Activated CD8-positive, alpha-beta T cell treated with anti-CD3 and anti-CD28 coated beads, Interleukin-2, amount 10 ng/mL, durations not matched to agents 7 days and 5 days (primary cell): ENCODE data around the gene SPPL3. TPM values are rescaled to one million over a fixed set of nuclear protein-coding genes. Genes with fewer than 3 reads are reported as not detected.
"Not testable (repeated sequence)": the region's sequence is repeated elsewhere in the genome, so short reads cannot be mapped to it uniquely, and the experiment has no call there.

Source experiments
- ATAC-seq: fragments of 150-1000 bp; cut with Tn5 transposase; one replicate; pipeline ENCODE4 v1.10.0; 2021; ENCODE audit warnings: moderate library complexity
- CTCF ChIA-PET: fragments of 350-600 bp; sonication (Branson Sonifier 250); formaldehyde crosslinking; loops from one replicate; lab custom pipeline; 2021; ENCODE audit warnings: antibody characterized with exemption; lab: Charles Lee
- POLR2A ChIA-PET: fragments of 350-600 bp; sonication (Branson Sonifier 250); formaldehyde crosslinking; loops from one replicate; lab custom pipeline; 2021; ENCODE audit warnings: antibody characterized with exemption; lab: Charles Lee
- DNase-seq: peaks from one replicate; pipeline ENCODE4 v3.0.0-alpha.2; 2020
- H3K27ac Mint-ChIP-seq: one replicate; pipeline ENCODE4 v1.8.0; 2021; ENCODE audit warnings: mild to moderate bottlenecking, mixed read lengths
- H3K27me3 Mint-ChIP-seq: one replicate; pipeline ENCODE4 v1.8.0; 2021; ENCODE audit warnings: low read depth, mixed read lengths
- H3K36me3 Mint-ChIP-seq: one replicate; pipeline ENCODE4 v1.8.0; 2021; ENCODE audit warnings: low read depth, mixed read lengths
- H3K4me1 Mint-ChIP-seq: one replicate; pipeline ENCODE4 v1.8.0; 2021; ENCODE audit warnings: low read depth, mixed read lengths
- H3K4me3 Mint-ChIP-seq: one replicate; pipeline ENCODE4 v1.8.0; 2021; ENCODE audit warnings: mild to moderate bottlenecking, mixed read lengths
- H3K9me3 Mint-ChIP-seq: one replicate; pipeline ENCODE4 v1.8.0; 2022; ENCODE audit warnings: mixed read lengths; ENCODE audit not compliant: insufficient read depth
- total RNA-seq, 2 experiments: library from RNA; stranded (reverse); gene quantifications; one replicate each; pipeline ENCODE4 v1.2.3, GENCODE V29; 2021

SPPL3 gene
- total RNA-seq, 2 experiments from 2014 or later, result 23.3 to 27.8 TPM

DNA sequence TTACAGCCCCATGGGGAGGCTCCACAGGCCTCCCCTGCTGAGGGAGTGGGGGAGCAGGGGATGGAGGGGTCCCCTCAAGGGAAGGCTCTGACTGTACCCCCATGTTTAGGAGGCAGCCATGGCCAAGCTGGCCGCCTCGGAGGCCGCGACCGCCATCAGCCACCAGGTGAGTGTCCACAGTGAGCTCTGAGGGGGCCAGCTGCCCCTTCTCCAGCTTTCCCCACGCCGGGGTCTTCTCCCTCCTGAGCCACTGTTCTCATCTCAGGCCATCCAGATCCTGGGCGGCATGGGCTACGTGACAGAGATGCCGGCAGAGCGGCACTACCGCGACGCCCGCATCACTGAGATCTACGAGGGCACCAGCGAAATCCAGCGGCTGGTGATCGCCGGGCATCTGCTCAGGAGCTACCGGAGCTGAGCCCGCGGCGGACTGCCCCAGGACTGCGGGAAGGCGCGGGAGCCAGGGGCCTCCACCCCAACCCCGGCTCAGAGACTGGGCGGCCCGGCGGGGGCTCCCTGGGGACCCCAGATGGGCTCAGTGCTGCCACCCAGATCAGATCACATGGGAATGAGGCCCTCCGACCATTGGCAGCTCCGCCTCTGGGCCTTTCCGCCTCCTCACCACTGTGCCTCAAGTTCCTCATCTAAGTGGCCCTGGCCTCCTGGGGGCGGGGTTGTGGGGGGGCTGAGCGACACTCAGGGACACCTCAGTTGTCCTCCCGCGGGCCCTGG, 165.0 kb downstream of the SPPL3 start:
- Mint-ChIP-seq H3K36me3 (no peaks in the 10 kb centered on the region), H3K4me3 (no peak overlapping the region), H3K4me1 (no peaks in the 10 kb centered on the region), H3K9me3 (no peaks in the 10 kb centered on the region), H3K27ac (no peak overlapping the region), H3K27me3 (no peaks in the 10 kb centered on the region)
- ChIA-PET POLR2A (interaction anchor here (0.6 kb wide), 1 partner anchor 1955 kb away, joined by 3 read pairs; no protein-coding TSS in a partner anchor), CTCF (no interaction called here)
- DNase-seq, result no peak
- ATAC-seq, result no peak

DNA sequence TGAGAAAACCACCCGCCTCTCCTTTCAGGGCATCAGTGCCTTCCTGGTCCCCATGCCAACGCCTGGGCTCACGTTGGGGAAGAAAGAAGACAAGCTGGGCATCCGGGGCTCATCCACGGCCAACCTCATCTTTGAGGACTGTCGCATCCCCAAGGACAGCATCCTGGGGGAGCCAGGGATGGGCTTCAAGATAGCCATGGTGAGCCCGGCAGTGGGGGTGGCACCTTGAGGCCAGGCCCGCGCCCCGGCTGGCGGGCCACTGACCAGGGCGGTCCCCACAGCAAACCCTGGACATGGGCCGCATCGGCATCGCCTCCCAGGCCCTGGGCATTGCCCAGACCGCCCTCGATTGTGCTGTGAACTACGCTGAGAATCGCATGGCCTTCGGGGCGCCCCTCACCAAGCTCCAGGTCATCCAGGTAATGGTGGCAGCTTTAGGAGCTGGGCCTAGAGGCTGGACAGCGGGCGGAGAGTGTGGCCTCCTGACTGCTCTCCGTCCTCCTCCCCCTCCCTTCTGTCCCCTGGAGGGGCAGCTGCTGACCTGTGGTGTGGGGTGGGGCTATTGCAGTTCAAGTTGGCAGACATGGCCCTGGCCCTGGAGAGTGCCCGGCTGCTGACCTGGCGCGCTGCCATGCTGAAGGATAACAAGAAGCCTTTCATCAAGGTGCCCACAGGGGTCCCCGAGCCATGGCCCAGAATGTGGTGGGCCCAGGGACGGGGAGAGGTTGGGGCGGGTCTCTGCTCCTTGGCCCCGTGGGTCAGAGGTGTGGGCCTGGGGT, 165.7 kb downstream of the SPPL3 start:
- ChIA-PET CTCF (no interaction called here), POLR2A (no interaction called here)
- H3K4me3 Mint-ChIP-seq, result no peak overlapping the region
- H3K9me3 Mint-ChIP-seq, result no peaks in the 10 kb centered on the region
- no peaks in the 10 kb centered on the region for H3K4me1 Mint-ChIP-seq
- no peaks in the 10 kb centered on the region for H3K36me3 Mint-ChIP-seq
- no peaks in the 10 kb centered on the region for H3K27me3 Mint-ChIP-seq
- H3K27ac Mint-ChIP-seq, result no peak overlapping the region
- no peak for DNase-seq
- no peak for ATAC-seq

DNA sequence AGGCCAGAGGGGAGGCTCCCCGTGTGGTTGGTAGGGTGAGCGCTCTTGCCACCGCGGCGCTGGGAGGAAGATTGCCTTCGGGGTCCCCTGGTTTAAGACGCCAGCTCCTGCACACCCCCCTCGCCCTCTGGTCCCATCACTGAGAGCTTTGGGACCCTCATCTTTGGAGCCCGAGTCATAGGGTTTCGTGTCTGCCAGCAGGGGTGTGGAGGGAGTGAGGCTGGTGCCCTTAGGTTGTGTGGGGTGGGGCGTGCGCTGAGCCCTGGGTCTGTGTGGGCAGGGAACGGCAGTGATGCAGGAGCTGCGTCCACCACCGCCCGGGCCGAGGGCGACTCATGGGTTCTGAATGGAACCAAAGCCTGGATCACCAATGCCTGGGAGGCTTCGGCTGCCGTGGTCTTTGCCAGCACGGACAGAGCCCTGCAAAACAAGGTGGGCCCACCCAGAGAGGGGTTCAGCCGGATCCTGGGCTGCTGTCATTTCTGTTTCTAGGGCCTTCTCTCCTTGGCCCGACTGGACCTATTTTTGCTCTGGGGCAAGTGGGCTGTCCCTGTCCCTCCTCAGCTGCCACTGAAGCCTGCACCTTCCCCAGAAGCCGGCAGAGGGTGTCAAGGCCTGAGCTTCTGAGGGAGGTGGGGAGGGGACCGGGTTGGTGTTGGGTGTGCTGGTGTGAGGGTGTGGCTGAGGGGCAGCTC, 166.5 kb downstream of the SPPL3 start:
- ChIA-PET POLR2A (no interaction called here), CTCF (no interaction called here)
- Mint-ChIP-seq H3K9me3 (no peaks in the 10 kb centered on the region), H3K27ac (no peak overlapping the region), H3K4me1 (no peaks in the 10 kb centered on the region), H3K4me3 (no peak overlapping the region), H3K36me3 (no peaks in the 10 kb centered on the region), H3K27me3 (no peaks in the 10 kb centered on the region)
- ATAC-seq (no peak), DNase-seq (no peak)

DNA sequence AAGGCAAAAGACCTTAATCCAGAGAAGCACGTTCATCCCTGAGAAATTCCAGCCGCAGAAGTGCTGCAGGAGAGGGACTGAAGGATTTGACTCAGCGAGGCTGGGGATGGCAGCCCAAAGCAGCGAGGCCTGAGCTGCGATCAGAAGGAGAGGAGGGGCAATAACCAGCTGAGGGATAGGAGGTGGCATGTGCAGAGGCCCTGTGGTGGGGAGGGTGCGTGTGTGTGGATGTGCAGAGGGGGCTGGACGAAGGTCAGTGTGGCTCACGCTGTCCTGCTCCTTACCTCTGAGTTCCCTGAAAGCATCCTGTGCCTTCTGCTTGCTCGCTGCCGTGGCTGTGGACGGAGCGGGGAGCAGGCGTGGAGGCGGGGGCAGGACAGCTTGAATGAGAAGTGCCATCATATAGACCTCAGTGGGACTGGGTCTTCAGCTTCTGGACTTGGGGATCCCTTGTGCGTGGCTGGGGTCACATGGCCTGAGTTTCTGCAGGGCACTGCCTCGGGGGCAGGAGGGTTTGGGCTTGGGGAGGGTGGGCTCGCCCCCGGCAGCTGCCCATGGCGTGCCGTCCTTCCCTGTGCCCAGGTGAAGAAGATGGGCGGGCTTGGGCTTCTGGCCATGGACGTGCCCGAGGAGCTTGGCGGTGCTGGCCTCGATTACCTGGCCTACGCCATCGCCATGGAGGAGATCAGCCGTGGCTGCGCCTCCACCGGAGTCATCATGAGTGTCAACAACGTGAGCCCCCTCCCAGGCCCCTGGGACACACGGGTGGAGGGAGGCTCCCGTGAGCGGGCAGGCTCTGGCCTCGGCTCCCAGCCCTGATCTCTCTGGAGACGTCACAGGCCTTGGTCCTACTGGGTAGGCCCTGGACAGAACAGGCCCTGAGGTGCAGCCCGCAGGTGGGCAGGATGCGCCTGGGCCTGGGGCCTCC, 167.5 kb downstream of the SPPL3 start:
- Mint-ChIP-seq H3K9me3 (no peaks in the 10 kb centered on the region), H3K27me3 (no peaks in the 10 kb centered on the region), H3K27ac (no peak overlapping the region), H3K36me3 (peaks cover 2% of the 10 kb centered on the region), H3K4me1 (no peaks in the 10 kb centered on the region), H3K4me3 (no peak overlapping the region)
- POLR2A ChIA-PET, result no interaction called here
- DNase-seq (no peak), ATAC-seq (no peak)
- CTCF ChIA-PET, result no interaction called here

DNA sequence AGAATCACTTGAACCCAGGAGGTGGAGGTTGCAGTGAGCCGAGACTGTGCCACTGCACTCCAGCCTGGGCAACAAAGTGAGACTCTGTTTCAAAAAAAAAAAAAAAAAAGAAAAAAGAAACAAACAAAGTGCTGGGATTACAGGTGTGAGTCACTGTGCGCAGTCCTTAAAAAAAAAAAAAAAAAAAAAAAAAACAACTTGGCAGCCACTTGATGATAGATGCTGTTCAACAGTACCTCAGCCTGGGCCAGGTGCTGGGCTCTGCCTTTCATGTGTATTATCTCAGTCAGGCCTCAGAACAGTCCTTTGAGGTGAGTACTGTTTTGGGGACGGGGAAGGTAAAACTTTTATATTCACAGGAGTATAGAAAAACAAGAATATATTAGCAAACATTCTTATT, 169.0 kb downstream of the SPPL3 start:
- Mint-ChIP-seq H3K36me3 (peaks cover 8% of the 10 kb centered on the region), H3K4me3 (no peak overlapping the region), H3K4me1 (no peaks in the 10 kb centered on the region), H3K27me3 (no peaks in the 10 kb centered on the region), H3K27ac (no peak overlapping the region), H3K9me3 (no peaks in the 10 kb centered on the region)
- no peak for DNase-seq
- ATAC-seq, result no peak
- ChIA-PET CTCF (no interaction called here), POLR2A (no interaction called here)

DNA sequence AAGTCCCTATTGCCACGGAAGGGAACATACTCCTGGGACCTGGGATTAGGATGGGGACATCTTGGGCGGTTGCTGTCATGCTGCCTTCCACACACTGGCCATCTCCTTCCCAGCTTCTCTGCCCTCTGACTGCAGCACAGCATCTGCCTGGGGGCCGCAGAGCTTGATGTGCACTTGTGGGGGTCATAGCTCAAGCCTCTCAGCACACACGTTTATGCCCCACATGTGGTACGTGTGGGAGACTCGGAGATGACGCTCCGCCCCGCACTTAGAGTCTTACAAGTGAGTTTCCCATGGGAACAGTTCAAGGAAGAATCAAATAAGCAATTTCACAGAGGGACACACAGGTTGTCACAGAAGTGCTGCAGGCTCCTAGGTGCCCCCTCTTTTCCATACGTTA, 169.9 kb downstream of the SPPL3 start:
- H3K27ac Mint-ChIP-seq, result no peak overlapping the region
- no peak overlapping the region for H3K4me3 Mint-ChIP-seq
- ATAC-seq, result no peak
- no peaks in the 10 kb centered on the region for H3K4me1 Mint-ChIP-seq
- DNase-seq, result no peak
- POLR2A ChIA-PET, result no interaction called here
- H3K27me3 Mint-ChIP-seq, result no peaks in the 10 kb centered on the region
- CTCF ChIA-PET, result no interaction called here
- peaks cover 15% of the 10 kb centered on the region for H3K36me3 Mint-ChIP-seq
- no peaks in the 10 kb centered on the region for H3K9me3 Mint-ChIP-seq

DNA sequence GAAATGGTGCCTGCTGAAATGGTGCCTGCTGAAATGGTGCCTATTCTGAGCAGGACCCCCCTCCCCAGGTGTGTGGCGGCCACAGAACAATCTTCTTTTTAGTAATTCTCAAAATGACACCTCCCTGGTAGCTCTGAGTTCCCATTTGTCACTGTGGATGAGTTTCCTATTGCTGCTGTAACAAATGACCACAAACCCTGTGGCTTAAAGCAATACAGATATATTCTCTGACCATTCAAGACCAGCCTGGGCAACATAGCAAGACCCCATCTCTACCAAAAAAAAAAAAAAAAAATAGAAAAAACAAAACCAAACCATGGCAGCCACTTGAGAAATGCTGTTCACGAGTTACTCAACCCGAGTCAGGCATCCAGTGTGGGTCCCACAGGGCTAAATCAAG, 170.6 kb downstream of the SPPL3 start:
- ATAC-seq (no peak), DNase-seq (no peak)
- CTCF ChIA-PET, result no interaction called here
- H3K9me3 Mint-ChIP-seq, result no peaks in the 10 kb centered on the region
- POLR2A ChIA-PET, result no interaction called here
- H3K4me3 Mint-ChIP-seq, result no peak overlapping the region
- H3K27ac Mint-ChIP-seq, result no peak overlapping the region
- no peaks in the 10 kb centered on the region for H3K27me3 Mint-ChIP-seq
- no peaks in the 10 kb centered on the region for H3K4me1 Mint-ChIP-seq
- peaks cover 17% of the 10 kb centered on the region for H3K36me3 Mint-ChIP-seq

DNA sequence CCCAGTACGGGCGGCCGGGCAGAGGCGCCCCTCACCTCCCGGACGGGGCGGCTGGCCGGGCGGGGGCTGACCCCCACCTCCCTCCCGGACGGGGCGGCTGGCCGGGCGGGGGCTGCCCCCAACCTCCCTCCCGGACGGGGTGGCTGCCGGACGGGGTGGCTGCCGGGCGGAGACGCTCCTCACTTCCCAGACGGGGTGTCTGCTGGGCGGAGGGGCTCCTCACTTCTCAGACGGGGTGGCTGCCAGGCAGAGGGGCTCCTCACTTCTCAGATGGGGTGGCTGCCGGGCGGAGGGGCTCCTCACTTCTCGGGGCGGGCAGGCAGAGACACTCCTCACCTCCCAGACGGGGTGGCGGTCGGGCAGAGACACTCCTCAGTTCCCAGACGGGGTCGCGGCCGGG, 172.0 kb downstream of the SPPL3 start:
- H3K9me3 Mint-ChIP-seq, ATAC-seq: not testable (repeated sequence)

DNA sequence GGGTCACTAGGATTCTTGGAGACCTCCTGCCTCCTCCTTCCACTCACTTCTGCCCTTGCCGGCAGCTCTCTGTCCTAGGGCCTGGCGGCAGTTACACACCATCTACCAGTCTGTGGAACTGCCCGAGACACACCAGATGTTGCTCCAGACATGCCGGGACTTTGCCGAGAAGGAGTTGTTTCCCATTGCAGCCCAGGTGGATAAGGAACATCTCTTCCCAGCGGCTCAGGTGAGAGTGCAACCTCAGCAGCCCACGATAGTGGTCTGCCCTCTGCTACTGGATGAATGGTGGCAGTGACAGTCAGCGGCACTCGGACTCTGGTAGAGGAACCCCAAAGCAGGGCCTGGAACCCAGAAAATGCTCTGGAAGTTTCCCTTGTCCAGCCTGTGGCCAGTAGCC, 177.2 kb downstream of the SPPL3 start:
- ATAC-seq (no peak), DNase-seq (no peak)
- Mint-ChIP-seq H3K27ac (no peak overlapping the region), H3K36me3 (peaks cover 38% of the 10 kb centered on the region), H3K9me3 (no peaks in the 10 kb centered on the region), H3K27me3 (no peaks in the 10 kb centered on the region), H3K4me1 (peaks cover 18% of the 10 kb centered on the region), H3K4me3 (peak overlapping the region; percentile 92)
- ChIA-PET POLR2A (no interaction called here), CTCF (no interaction called here)

More for the DNA sequence above, 172.0 kb downstream of the SPPL3 start:
- H3K4me1 Mint-ChIP-seq, H3K27ac Mint-ChIP-seq, H3K27me3 Mint-ChIP-seq, DNase-seq, POLR2A ChIA-PET, CTCF ChIA-PET, H3K4me3 Mint-ChIP-seq: not testable (repeated sequence)
- H3K36me3 Mint-ChIP-seq, result peaks cover 20% of the 10 kb centered on the region

DNA sequence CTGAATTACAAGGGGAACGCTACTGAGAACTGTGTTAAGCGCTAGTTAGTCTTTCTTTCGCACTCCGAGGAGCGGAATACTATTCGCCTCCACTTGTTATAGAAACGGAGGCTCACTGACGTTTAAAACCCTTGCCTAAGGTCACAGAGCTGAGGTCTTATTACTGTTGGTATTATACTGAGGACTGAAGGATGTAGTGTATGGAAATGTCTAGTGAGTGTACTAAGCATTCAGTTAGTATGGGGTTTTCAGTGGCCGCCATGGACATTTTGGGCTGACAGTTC, 177.7 kb downstream of the SPPL3 start:
- Mint-ChIP-seq H3K27me3 (no peaks in the 10 kb centered on the region), H3K4me1 (peaks cover 18% of the 10 kb centered on the region), H3K4me3 (peak overlapping the region; percentile 92), H3K27ac (peak overlapping the region; percentile 83), H3K9me3 (no peaks in the 10 kb centered on the region), H3K36me3 (peaks cover 35% of the 10 kb centered on the region)
- no peak for ATAC-seq
- POLR2A ChIA-PET, result no interaction called here
- CTCF ChIA-PET, result interaction anchor here (0.5 kb wide), 1 partner anchor 95 kb away, joined by 3 read pairs; no protein-coding TSS in a partner anchor
- no peak for DNase-seq
